Measurements from ENCODE around the gene LGR5. TPM values are rescaled to one million over a fixed set of nuclear protein-coding genes. Genes with fewer than 3 reads are reported as not detected.

Gene LGR5
- total and polyA plus RNA-seq, 2 of the 4 experiments (the other 2 are of a cell fraction): not detected

Other genes with a start within 250 kb of the LGR5 start
- gene ZFC3H1, start 224.1 kb downstream of the LGR5 start, total RNA-seq (2012; rRNA removed): 16.8 and 28.6 TPM in 2 replicates
- gene ZFC3H1, start 224.1 kb downstream of the LGR5 start, polyA plus RNA-seq (2012; rRNA removed): 16.8 and 23.3 TPM in 2 replicates
- 1.4 and 2.8 TPM in 2 replicates for gene THAP2, start 224.5 kb downstream of the LGR5 start, total RNA-seq (2012; rRNA removed)
- 1.7 and 2.5 TPM in 2 replicates for gene THAP2, start 224.5 kb downstream of the LGR5 start, polyA plus RNA-seq (2012; rRNA removed)
- 28.7 and 43.9 TPM in 2 replicates for gene TMEM19, start 246.3 kb downstream of the LGR5 start, total RNA-seq (2012; rRNA removed)
- gene TMEM19, start 246.3 kb downstream of the LGR5 start, polyA plus RNA-seq (2012; rRNA removed): 8.9 and 11.4 TPM in 2 replicates

Measured in IMR-90 (cell line).